IPS DF 6.9 (cell line): ENCODE results near the gene TMEM217.

Experiments used
- DNase-seq: peaks from one replicate; pipeline ENCODE4 v3.0.0-alpha.2; 2013; ENCODE audit warnings: low read depth, low spot score
- H3K27ac ChIP-seq: one replicate; pipeline ENCODE4 v1.5.1; 2013; ENCODE audit warnings: low read length, control low read depth
- H3K27me3 ChIP-seq: 2 replicates; pipeline ENCODE4 v1.6.1; 2013; ENCODE audit warnings: mild to moderate bottlenecking, low read length; ENCODE audit not compliant: control insufficient read depth, insufficient read depth
- H3K36me3 ChIP-seq: 2 replicates; pipeline ENCODE4 v1.6.1; 2013; ENCODE audit warnings: low read length; ENCODE audit not compliant: control insufficient read depth, insufficient read depth
- H3K4me1 ChIP-seq: 2 replicates; pipeline ENCODE4 v1.6.1; 2013; ENCODE audit warnings: low read length; ENCODE audit not compliant: control insufficient read depth, insufficient read depth
- H3K4me3 ChIP-seq: 2 replicates; pipeline ENCODE4 v1.5.1; 2013; ENCODE audit warnings: mild to moderate bottlenecking, low read length
- H3K9me3 ChIP-seq: 2 replicates; pipeline ENCODE4 v1.6.1; 2013; ENCODE audit warnings: low read length, inconsistent platforms; ENCODE audit not compliant: control insufficient read depth, insufficient read depth
- WGBS: extraction: QIAGEN DNeasy Blood & Tissue Kit; methylation state at CpG from one replicate; pipeline ENCODE4 v1.1.7; 2013; ENCODE audit warnings: mixed read lengths, missing lambda C conversion rate; ENCODE audit not compliant: insufficient read length, insufficient coverage; 5-methylcytosine and 5-hydroxymethylcytosine counted together

TMEM217 gene

DNA sequence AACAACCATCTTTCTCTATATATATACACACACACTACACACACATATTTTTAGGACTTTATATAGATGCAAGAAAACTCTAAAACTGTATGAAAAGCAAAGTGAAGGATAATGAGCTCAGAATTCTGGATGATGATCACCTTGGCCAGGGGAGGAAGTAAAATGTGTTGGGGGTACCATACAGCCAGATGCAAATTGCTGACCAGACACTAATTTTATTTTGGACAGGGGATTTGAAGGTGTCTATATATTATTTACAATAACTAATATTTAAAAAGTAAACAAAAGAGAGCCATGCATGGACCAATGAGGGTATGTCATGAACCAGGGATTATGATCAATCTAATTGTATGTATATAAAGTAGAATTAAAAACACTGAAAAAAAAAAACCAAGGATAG, 20.2 kb downstream of the TMEM217 start:
- Histone ChIP-seq H3K9me3 (no peaks in the 10 kb centered on the region), H3K4me1 (no peaks in the 10 kb centered on the region), H3K27ac (no peak overlapping the region), H3K27me3 (no peaks in the 10 kb centered on the region), H3K36me3 (no peaks in the 10 kb centered on the region), H3K4me3 (no peak overlapping the region)
- no peak for DNase-seq

DNA sequence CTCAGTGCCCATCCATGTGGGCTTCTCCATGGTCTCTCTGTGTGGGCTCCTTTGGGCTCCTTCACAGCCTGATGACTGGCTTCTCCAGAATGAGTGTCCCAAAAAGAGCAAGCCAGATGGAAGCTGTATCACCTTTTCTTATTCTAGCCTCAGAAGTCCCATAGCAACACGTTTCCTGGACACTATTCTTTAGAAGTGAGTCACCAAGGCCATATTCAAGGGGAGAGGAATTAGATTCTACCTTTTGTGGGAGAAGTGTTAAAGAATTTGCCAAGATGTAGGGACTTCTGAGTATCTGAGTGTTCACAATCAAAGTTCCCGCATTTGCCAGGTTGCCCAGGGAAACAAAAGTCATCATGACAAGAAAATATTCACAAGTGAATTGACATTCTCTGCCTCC, 21.0 kb downstream of the TMEM217 start:
- Histone ChIP-seq H3K27me3 (no peaks in the 10 kb centered on the region), H3K4me3 (no peak overlapping the region), H3K36me3 (no peaks in the 10 kb centered on the region), H3K27ac (no peak overlapping the region), H3K4me1 (no peaks in the 10 kb centered on the region), H3K9me3 (no peaks in the 10 kb centered on the region)
- no CpG with 5 or more reads among the region's 2 CpGs for WGBS
- DNase-seq, result no peak

DNA sequence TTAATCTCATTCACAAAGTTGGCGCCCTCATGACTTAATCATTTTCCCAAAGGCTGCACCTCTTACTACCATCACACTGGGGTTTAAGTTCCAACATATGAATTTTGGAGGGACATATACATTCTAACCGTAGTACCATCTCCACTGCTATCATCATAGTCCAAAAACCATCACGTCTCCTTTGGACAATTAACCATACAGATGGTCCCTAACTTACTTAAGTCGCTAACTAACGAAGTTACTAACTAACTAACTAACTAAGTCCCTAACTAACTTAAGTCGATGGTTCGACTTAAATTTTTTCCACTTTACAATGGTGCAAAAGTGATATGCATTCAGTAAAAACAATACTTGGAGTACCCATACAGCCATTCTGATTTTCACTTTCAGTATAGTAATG, 24.4 kb downstream of the TMEM217 start:
- Histone ChIP-seq H3K27me3 (no peaks in the 10 kb centered on the region), H3K4me1 (no peaks in the 10 kb centered on the region), H3K9me3 (no peaks in the 10 kb centered on the region), H3K36me3 (no peaks in the 10 kb centered on the region), H3K4me3 (no peak overlapping the region), H3K27ac (no peak overlapping the region)
- WGBS, result no CpG with 5 or more reads among the region's 7 CpGs
- no peak for DNase-seq

DNA sequence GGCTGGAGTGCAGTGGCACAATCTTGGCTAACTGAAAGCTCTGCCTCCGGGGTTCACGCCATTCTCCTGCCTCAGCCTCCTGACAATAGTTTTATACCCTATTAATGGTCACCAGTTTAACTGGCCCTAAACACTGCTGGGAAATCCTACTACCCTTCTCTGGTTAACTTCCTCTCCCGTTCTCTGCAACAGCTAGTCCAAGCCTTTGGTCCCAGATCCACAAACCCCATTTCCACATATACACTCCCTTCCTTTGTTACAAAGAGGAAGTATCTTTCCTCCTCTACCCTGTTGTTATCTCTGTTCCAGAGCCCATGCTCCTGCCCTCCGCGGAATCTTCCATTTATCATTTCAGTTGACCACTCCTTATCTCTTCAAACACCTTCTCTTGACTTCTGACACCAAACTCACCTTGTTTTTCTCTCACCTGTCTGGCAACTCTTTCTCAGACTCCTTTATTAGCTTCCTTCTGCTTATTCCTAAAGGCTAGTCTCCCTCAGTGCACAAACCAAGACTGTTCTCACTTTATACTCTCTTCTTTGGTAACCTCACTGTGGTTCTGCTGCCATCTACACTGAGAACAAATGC, 25.4 kb downstream of the TMEM217 start:
- H3K4me1 ChIP-seq, result no peaks in the 10 kb centered on the region
- H3K4me3 ChIP-seq, result no peak overlapping the region
- no peak overlapping the region for H3K27ac ChIP-seq
- no peak for DNase-seq
- H3K9me3 ChIP-seq, result no peaks in the 10 kb centered on the region
- no CpG with 5 or more reads among the region's 5 CpGs for WGBS
- no peaks in the 10 kb centered on the region for H3K27me3 ChIP-seq
- no peaks in the 10 kb centered on the region for H3K36me3 ChIP-seq

DNA sequence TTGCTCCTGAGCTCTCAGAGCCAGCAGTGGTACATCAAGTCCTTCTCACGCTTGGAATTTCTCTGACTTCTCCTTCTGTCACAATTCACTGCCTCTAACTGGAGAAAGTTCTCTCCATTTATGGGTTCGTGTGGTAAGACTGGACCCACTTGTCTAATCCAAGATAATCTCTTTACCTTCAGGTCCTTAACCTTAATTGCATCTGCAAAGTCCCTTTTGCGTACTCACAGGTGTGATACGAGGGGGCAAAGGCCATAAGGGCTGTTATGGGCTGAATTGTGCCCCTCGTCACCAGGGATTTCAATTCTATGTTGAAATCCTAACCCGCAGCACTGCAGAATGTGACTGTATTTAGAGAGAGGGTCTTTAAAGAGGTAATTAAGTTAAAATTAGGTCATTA, 27.8 kb downstream of the TMEM217 start:
- Histone ChIP-seq H3K4me1 (no peaks in the 10 kb centered on the region), H3K36me3 (no peaks in the 10 kb centered on the region), H3K4me3 (no peak overlapping the region), H3K27ac (no peak overlapping the region), H3K9me3 (no peaks in the 10 kb centered on the region), H3K27me3 (no peaks in the 10 kb centered on the region)
- no CpG with 5 or more reads among the region's 6 CpGs for WGBS
- DNase-seq, result no peak

DNA sequence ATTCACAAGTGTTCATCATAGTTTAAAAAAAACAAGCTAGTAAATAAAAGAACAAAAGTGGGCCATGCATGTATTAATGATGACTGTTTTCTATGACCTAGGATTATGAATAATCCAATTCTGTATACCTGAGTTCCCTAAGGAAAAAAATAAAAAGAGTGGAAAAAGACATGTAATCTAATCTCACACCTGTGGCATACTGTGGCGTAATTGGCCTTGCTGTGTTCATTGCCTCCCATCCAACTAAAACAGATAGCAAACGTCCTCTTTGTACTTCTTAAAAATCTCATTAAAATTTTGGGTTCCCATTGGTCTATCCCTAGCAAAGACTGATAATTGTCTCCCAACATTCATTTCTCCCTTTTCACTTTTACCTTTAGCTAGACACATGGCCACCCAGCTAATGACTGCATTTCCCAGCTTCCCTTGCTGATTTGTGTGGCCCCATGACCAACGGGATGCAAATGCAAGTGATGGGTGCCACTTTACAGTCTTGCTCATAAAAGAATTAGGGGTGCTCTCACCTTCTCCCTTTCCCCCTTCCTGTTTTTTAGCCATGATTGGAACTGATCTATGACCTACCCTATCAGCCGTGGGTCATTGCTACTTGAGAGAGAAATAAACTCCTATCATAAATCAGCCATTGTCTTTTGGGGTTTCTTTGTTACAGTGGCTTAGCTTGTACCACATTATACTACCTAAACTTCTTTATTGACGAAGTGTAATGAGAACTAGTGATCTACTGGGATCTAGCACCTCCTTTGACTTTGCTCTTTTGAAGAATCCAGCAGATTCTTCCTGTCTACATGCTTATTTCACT, 32.4 kb downstream of the TMEM217 start:
- WGBS, result no CpG with 5 or more reads among the region's 5 CpGs
- Histone ChIP-seq H3K27ac (no peak overlapping the region), H3K36me3 (no peaks in the 10 kb centered on the region)

DNA sequence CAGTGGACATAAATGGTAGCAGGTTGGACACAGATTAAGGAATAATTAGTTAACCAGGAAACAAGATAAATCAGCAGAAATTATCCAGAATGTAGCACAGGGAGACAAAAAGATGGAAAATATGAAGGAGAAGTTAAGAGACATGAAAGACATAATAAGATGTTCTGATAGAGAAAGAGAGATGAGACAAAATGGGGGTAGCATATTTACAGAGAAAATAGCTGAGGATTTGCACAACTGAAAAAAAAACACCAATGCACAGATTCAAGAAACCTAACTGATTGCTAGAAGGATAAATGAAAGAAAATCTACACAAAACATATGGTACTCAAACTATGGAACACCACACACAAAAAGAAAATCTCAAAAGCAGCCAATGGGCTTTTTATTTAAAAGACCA, 35.0 kb downstream of the TMEM217 start:
- H3K36me3 ChIP-seq, result no peaks in the 10 kb centered on the region
- no peaks in the 10 kb centered on the region for H3K4me1 ChIP-seq
- no peaks in the 10 kb centered on the region for H3K27me3 ChIP-seq
- no peak overlapping the region for H3K27ac ChIP-seq
- no peak overlapping the region for H3K4me3 ChIP-seq
- H3K9me3 ChIP-seq, result no peaks in the 10 kb centered on the region
- DNase-seq, result no peak

More for the DNA sequence above, 32.4 kb downstream of the TMEM217 start:
- H3K4me3 ChIP-seq, result no peak overlapping the region
- no peaks in the 10 kb centered on the region for H3K4me1 ChIP-seq
- H3K9me3 ChIP-seq, result no peaks in the 10 kb centered on the region
- no peaks in the 10 kb centered on the region for H3K27me3 ChIP-seq
- no peak for DNase-seq

DNA sequence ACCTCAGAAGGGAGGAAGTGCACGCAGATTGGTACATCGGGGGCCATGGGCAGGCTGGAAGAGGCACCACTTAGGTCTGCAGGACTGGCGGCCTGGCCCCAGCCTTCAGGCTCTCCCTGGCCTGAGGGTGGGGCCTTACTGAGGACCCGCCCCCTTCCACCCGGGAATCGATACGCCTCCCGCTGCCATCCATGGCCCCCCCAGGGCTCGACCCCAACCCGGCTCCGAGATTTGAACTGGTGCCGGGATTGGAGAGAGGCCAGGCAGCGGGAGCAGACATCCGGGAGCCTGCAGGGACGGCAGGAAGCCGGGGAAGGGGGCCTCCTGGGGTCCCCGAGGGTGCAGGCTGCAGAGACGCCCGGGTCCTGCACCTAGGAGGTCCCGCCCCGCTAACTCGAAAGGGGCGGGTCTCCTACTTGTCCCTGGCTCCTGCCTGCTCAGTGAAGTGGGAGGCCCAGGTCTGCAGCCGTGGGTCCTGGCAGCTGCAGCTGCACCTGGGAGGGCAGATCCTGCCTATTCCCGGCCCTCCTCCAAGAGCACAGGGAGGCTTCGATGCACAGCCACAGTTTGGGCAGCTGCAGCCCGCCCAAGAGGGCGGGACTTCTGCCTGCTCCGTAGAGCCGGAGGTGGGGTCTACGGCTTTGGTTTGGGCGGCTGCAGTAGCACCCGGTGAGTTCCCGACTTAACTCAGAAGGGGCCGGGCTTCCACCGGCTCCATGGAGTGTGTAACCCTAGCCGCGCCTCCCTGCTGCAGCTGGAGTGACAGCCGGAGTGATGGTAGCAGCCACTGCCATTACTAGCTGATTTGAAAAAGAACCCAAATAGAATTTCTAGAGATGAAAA, 35.6 kb downstream of the TMEM217 start:
- no peaks in the 10 kb centered on the region for H3K4me1 ChIP-seq
- no peaks in the 10 kb centered on the region for H3K9me3 ChIP-seq
- no CpG with 5 or more reads among the region's 39 CpGs for WGBS
- H3K4me3 ChIP-seq, result peak overlapping the region; percentile 47; the same call in 1 of the 2 replicates
- H3K27me3 ChIP-seq, result no peaks in the 10 kb centered on the region
- peak; percentile 93 for DNase-seq
- H3K27ac ChIP-seq, result no peak overlapping the region
- no peaks in the 10 kb centered on the region for H3K36me3 ChIP-seq

DNA sequence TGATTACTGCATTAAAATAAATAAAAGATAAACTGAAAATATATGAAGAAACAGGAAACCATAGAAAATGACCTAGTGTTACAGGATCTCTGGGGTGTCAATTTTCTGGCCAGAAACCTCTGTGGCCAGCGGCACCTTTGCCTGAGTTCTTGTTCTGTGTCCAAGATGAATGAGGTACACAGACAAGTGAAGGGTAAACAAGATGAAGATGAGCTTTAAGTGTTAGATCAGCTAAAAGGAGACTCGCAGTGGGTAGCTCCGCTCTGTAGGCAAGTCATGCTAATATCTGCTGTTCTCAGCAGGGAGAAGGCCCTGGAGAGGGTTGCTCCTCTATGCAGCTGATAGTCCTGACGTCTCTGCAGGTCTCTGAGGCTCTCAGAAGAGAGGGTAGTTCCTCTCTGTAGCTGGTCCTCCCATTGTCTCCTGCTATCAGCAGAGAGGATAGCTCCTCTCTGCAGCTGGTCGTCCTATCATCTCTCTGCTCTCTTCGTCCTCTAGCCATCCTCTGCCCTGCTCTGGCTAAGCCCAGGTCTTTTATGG, 36.3 kb downstream of the TMEM217 start:
- H3K9me3 ChIP-seq, result no peaks in the 10 kb centered on the region
- no peaks in the 10 kb centered on the region for H3K27me3 ChIP-seq
- H3K4me1 ChIP-seq, result no peaks in the 10 kb centered on the region
- WGBS, result no CpG with 5 or more reads among the region's 6 CpGs
- no peak for DNase-seq
- no peak overlapping the region for H3K27ac ChIP-seq
- H3K36me3 ChIP-seq, result no peaks in the 10 kb centered on the region
- peak overlapping the region; percentile 47; the same call in 1 of the 2 replicates for H3K4me3 ChIP-seq

DNA sequence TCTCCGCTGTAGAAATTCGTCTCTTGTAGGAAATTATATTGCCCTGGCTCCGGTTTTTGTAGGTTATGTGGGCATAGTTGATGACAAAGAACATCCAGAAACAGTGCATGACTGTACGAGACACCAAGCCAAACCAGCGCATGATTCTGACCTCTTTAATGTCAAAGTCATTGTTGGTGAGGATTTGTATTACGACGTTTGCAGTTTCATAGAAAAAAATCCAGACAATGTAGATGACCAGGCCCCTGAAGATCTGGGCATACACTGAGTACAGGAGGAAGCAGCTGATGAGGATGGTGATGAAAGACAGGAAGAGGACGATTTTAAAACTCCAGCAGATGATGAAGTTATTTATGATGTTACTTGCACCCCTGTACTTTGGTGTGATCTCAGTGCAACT, 39.4 kb downstream of the TMEM217 start:
- no peaks in the 10 kb centered on the region for H3K36me3 ChIP-seq
- DNase-seq, result no peak
- no peaks in the 10 kb centered on the region for H3K9me3 ChIP-seq
- H3K27ac ChIP-seq, result no peak overlapping the region
- H3K4me1 ChIP-seq, result no peaks in the 10 kb centered on the region
- no peaks in the 10 kb centered on the region for H3K27me3 ChIP-seq
- WGBS, result no CpG with 5 or more reads among the region's 8 CpGs
- no peak overlapping the region for H3K4me3 ChIP-seq
